Measurements from ENCODE around the gene TMED10. TPM values are rescaled to one million over a fixed set of nuclear protein-coding genes. Genes with fewer than 3 reads are reported as not detected.

The TMED10 gene
- total and polyA plus RNA-seq, 2 of the 13 experiments (the other 11 are each of a cell fraction or from before 2014, with no cell fraction given), result 311 to 377 TPM

DNA sequence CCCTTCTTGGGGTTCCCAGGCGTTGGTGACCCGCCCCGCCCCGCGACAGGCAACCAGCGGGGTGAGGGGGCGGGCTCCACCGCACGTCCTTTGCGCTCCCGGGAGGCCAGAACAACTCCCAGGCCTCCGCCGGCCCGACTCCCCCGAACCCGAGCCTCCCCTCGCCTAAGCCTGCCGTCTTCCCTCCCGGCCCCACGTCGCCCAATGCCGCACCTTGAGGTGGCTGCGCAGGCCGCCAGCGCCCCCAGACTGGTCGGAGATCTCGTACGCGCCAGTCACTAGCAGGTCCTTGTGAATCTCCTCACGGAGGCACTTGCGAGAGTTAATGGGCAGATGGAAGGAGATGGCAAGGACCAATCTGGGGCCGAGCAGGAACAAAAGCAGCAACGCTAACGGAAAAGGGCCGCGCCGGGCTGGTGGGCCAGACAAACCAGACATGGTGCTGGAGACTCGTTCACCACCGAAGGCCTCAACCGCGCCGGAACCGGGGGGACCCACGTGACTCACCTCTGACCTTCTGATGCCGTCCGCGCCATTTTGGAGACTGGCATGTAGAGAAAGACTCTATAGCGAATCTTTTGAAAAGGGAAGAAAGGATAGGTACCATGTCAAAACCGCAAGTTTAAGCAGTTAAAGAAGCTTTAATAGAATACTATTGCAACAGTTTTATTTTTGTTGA lies at the start of gene TMED10 (continued):
- peak; percentile 85 for TF ChIP-seq KMT2B (CRISPR knock-in tag; IDR thresholded peaks at IDR 0.05)
- TF ChIP-seq NFIC (IDR thresholded peaks at IDR 0.05; ENCODE audit: low read length), result peak; percentile 38; the same call in 1 of the 2 replicates
- 0 out of 2 replicates have a peak, but pooled peaks have one; percentile 39 for TF ChIP-seq ZNF543 (CRISPR knock-in tag; IDR thresholded peaks at IDR 0.05)
- TF ChIP-seq, protein P1, sequence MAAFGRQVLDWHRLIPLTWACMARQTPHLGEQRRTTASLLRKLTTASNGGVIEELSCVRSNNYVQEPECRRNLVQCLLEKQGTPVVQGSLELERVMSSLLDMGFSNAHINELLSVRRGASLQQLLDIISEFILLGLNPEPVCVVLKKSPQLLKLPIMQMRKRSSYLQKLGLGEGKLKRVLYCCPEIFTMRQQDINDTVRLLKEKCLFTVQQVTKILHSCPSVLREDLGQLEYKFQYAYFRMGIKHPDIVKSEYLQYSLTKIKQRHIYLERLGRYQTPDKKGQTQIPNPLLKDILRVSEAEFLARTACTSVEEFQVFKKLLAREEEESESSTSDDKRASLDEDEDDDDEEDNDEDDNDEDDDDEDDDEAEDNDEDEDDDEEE (CRISPR knock-in tag; IDR thresholded peaks at IDR 0.05), result peak; percentile 37; the same call in 1 of the 2 replicates
- TF ChIP-seq CBX5 (CRISPR knock-in tag; IDR thresholded peaks at IDR 0.05; ENCODE audit: borderline replicate concordance), result peak; percentile 51; the same call in 1 of the 2 replicates
- TF ChIP-seq ZNF354B (CRISPR knock-in tag; IDR thresholded peaks at IDR 0.05), result no peak
- peak; percentile 71; the same call in 1 of the 2 replicates for TF ChIP-seq ZNF784 (CRISPR knock-in tag; IDR thresholded peaks at IDR 0.05; ENCODE audit: borderline replicate concordance)
- peak; percentile 91 for TF ChIP-seq GATAD1 (CRISPR knock-in tag; IDR thresholded peaks at IDR 0.05)
- TF ChIP-seq SKI (IDR thresholded peaks at IDR 0.05; ENCODE audit: partially characterized antibody), result no peak
- TF ChIP-seq RBM22 (optimal IDR thresholded peaks at IDR 0.05; ENCODE audit: low read length), result no peak
- 0 out of 2 replicates have a peak, but pooled peaks have one; percentile 65 for TF ChIP-seq HNRNPL (IDR thresholded peaks at IDR 0.05; ENCODE audit: low read depth, low read length)
- TF ChIP-seq ELF1 (CRISPR knock-in tag; IDR thresholded peaks at IDR 0.05), result peak; percentile 63
- TF ChIP-seq ASH2L (IDR thresholded peaks at IDR 0.05; ENCODE audit: insufficient read length, low read depth, low read length), result peak; percentile 98
- no peak for TF ChIP-seq SRSF9 (IDR thresholded peaks at IDR 0.05; ENCODE audit: borderline replicate concordance, insufficient read depth, low read depth, low read length, poor library complexity, severe bottlenecking)
- no peak for TF ChIP-seq CREB1 (IDR thresholded peaks at IDR 0.05)
- peak; percentile 84 for TF ChIP-seq CREB1 (CRISPR knock-in tag; IDR thresholded peaks at IDR 0.05)
- peak; percentile 89; the same call in 1 of the 2 replicates for TF ChIP-seq RAD51 (IDR thresholded peaks at IDR 0.05; ENCODE audit: borderline replicate concordance)
- TF ChIP-seq ZNF143 (CRISPR knock-in tag; IDR thresholded peaks at IDR 0.05), result peak; percentile 53; the same call in 1 of the 2 replicates
- TF ChIP-seq ESRRA (CRISPR knock-in tag; IDR thresholded peaks at IDR 0.05; ENCODE audit: low read depth), result no peak; the same call in 1 of the 2 replicates
- no peak for TF ChIP-seq ZNF512 (CRISPR knock-in tag; IDR thresholded peaks at IDR 0.05)
- no peak; the same call in 1 of the 2 replicates for TF ChIP-seq HHEX (CRISPR knock-in tag; IDR thresholded peaks at IDR 0.05)
- TF ChIP-seq FOSL2 (CRISPR knock-in tag; IDR thresholded peaks at IDR 0.05), result peak; percentile 65
- no peak for TF ChIP-seq ZNF317 (CRISPR knock-in tag; IDR thresholded peaks at IDR 0.05)
- peak; percentile 74 for TF ChIP-seq AGO2 (optimal IDR thresholded peaks at IDR 0.05; ENCODE audit: low read depth, low read length)
- TF ChIP-seq SIX1 (CRISPR knock-in tag; IDR thresholded peaks at IDR 0.05; ENCODE audit: borderline replicate concordance), result no peak; the same call in 1 of the 2 replicates
- TF ChIP-seq ZNF382 (CRISPR knock-in tag; IDR thresholded peaks at IDR 0.05; ENCODE audit: borderline replicate concordance), result no peak
- TF ChIP-seq KAT8 (CRISPR knock-in tag; IDR thresholded peaks at IDR 0.05), result peak; percentile 93
